Breast epithelium (tissue), 3 donors: ENCODE results near the gene KRTAP19-1.

Experiments
- POLR2A ChIP-seq: fragments of 450-650 bp; IDR thresholded peaks from one replicate; pipeline ENCODE4 v1.6.1; 2016; ENCODE audit warnings: antibody characterized with exemption, mild to moderate bottlenecking, moderate library complexity
- POLR2AphosphoS5 ChIP-seq, 3 donors: sonication (generic); formaldehyde crosslinking; IDR thresholded peaks; one replicate each; pipeline ENCODE4 v1.6.1; 2017; ENCODE audit warnings: antibody characterized with exemption in 3 of 3
- TF ChIP-seq, protein P1 (sequence below), 3 donors: fragments of 450-650 bp; IDR thresholded peaks; one replicate each; pipeline ENCODE4 v1.5.1; 2016 to 2017; ENCODE audit warnings: antibody characterized with exemption in 3 of 3, mild to moderate bottlenecking in 3 of 3, moderate library complexity in 3 of 3

GRCh38 chr21:30468900-30469714 is 11.1 kb downstream of the KRTAP19-1 start:
- TF ChIP-seq POLR2A (no peak), POLR2AphosphoS5 (IDR thresholded peaks at IDR 0.05) (no peak)
- TF ChIP-seq, protein P1, sequence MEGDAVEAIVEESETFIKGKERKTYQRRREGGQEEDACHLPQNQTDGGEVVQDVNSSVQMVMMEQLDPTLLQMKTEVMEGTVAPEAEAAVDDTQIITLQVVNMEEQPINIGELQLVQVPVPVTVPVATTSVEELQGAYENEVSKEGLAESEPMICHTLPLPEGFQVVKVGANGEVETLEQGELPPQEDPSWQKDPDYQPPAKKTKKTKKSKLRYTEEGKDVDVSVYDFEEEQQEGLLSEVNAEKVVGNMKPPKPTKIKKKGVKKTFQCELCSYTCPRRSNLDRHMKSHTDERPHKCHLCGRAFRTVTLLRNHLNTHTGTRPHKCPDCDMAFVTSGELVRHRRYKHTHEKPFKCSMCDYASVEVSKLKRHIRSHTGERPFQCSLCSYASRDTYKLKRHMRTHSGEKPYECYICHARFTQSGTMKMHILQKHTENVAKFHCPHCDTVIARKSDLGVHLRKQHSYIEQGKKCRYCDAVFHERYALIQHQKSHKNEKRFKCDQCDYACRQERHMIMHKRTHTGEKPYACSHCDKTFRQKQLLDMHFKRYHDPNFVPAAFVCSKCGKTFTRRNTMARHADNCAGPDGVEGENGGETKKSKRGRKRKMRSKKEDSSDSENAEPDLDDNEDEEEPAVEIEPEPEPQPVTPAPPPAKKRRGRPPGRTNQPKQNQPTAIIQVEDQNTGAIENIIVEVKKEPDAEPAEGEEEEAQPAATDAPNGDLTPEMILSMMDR (IDR thresholded peaks at IDR 0.05), result no peak
